ENCODE measurements around the gene TAF13. TPM values are rescaled to one million over a fixed set of nuclear protein-coding genes. Genes with fewer than 3 reads are reported as not detected.

The TAF13 gene
- total RNA-seq, result 34.6 and 48.0 TPM in 2 replicates

- DNase-seq (ENCODE audit: extremely low read depth, low read depth, low spot score), result peak; percentile 79
These were observed at the start of gene TAF13 for GRCh38 chr1:109075531-109076490. TSS of gene TAF13 (minus strand) at chr1:109076003. CDS start at chr1:109075947, 56 bp downstream.

GRCh38 chr1:109120356-109120755 is 44.6 kb upstream of the TAF13 start:
- no peak for DNase-seq (ENCODE audit: extremely low read depth, low read depth, low spot score)

GRCh38 chr1:109118089-109118488 is 42.3 kb upstream of the TAF13 start:
- no peak for DNase-seq (ENCODE audit: extremely low read depth, low read depth, low spot score)

GRCh38 chr1:109116286-109116685 is 40.5 kb upstream of the TAF13 start:
- DNase-seq (ENCODE audit: extremely low read depth, low read depth, low spot score), result no peak

- no peak for DNase-seq (ENCODE audit: extremely low read depth, low read depth, low spot score)
These were observed 39.9 kb upstream of the TAF13 start for GRCh38 chr1:109115685-109116084.

- DNase-seq (ENCODE audit: extremely low read depth, low read depth, low spot score), result no peak
These were observed 38.5 kb upstream of the TAF13 start for GRCh38 chr1:109114342-109114674.

GRCh38 chr1:109113590-109114341 is 38.0 kb upstream of the TAF13 start, which contains the start of gene ELAPOR1:
TSS of gene ELAPOR1 (plus strand) at chr1:109114115. CDS start at chr1:109114184, 69 bp downstream.
- no peak for DNase-seq (ENCODE audit: extremely low read depth, low read depth, low spot score)

GRCh38 chr1:109112652-109113285 is 37.0 kb upstream of the TAF13 start:
- no peak for DNase-seq (ENCODE audit: extremely low read depth, low read depth, low spot score)

- no peak for DNase-seq (ENCODE audit: extremely low read depth, low read depth, low spot score)
These were observed 36.4 kb upstream of the TAF13 start for GRCh38 chr1:109112056-109112651.

- no peak for DNase-seq (ENCODE audit: extremely low read depth, low read depth, low spot score)
These were observed 35.7 kb upstream of the TAF13 start for GRCh38 chr1:109111386-109112055.

- no peak for DNase-seq (ENCODE audit: extremely low read depth, low read depth, low spot score)
These were observed 34.1 kb upstream of the TAF13 start for GRCh38 chr1:109109906-109110305.

GRCh38 chr1:109107785-109108184 is 32.0 kb upstream of the TAF13 start:
- DNase-seq (ENCODE audit: extremely low read depth, low read depth, low spot score), result no peak

GRCh38 chr1:109105881-109106280 is 30.1 kb upstream of the TAF13 start:
- DNase-seq (ENCODE audit: extremely low read depth, low read depth, low spot score), result no peak

GRCh38 chr1:109104364-109105151 is 28.8 kb upstream of the TAF13 start:
- DNase-seq (ENCODE audit: extremely low read depth, low read depth, low spot score), result no peak

- no peak for DNase-seq (ENCODE audit: extremely low read depth, low read depth, low spot score)
These were observed 24.4 kb upstream of the TAF13 start for GRCh38 chr1:109099938-109100773.

- no peak for DNase-seq (ENCODE audit: extremely low read depth, low read depth, low spot score)
These were observed 20.3 kb upstream of the TAF13 start for GRCh38 chr1:109096120-109096519.

GRCh38 chr1:109095631-109096030 is 19.8 kb upstream of the TAF13 start:
- no peak for DNase-seq (ENCODE audit: extremely low read depth, low read depth, low spot score)

- DNase-seq (ENCODE audit: extremely low read depth, low read depth, low spot score), result no peak
These were observed 19.1 kb upstream of the TAF13 start for GRCh38 chr1:109094871-109095270.

GRCh38 chr1:109094377-109094803 is 18.6 kb upstream of the TAF13 start:
- DNase-seq (ENCODE audit: extremely low read depth, low read depth, low spot score), result no peak

Measured in glomerular endothelial cell (primary cell).